HG02678 (cell line): ENCODE measurements around the gene CADPS2.

Source experiments
- ATAC-seq: cut with Tn5 transposase; IDR thresholded peaks from one replicate; pipeline ENCODE4 v1.9.1; 2021; ENCODE audit warnings: mild to moderate bottlenecking, moderate library complexity; ENCODE audit not compliant: unreplicated experiment

CADPS2 gene

DNA sequence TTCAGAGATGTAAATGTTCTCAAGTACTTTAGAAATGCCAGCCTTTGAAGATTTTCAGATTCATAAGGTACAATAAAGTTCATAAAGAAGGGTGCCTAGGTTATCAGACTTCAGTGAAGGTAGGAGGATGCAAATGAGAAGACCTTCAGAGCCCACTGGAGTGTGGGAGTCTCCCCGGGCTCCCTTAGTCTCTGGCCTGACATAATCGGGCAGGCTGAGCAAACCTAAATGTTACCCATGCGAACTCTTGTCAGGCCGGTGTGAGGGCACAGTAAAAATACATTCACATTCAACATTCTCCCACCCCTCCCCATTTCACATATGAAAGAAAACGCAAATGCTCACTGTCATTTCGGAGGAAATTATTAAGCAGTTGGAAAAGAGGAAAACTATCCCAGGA is 479.1 kb downstream of the CADPS2 start:
- ATAC-seq = no peak

GRCh38 chr7:122403113-122403512 is 483.1 kb downstream of the CADPS2 start:
- no peak for ATAC-seq

DNA sequence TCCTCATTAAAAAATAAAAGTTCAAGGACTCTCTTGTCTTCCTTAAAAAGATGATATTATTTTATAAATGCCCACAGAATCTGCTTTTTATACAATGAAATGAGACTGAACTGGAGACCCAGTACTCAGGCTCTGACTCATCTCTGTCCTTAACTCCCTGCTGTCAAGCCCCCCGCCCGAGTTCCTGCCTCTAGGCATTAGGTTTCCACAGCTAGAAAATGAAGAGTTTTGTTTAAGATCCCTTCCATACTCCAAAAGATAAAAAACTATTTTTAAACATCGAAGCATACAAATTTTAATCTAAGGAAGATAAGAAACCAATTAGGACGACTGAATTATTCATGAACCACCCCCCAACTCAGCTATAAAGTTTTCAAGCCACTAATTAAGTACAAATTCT is 484.0 kb downstream of the CADPS2 start:
- no peak for ATAC-seq

- no peak for ATAC-seq
Measured at GRCh38 chr7:122397381-122397780, 488.9 kb downstream of the CADPS2 start.

DNA sequence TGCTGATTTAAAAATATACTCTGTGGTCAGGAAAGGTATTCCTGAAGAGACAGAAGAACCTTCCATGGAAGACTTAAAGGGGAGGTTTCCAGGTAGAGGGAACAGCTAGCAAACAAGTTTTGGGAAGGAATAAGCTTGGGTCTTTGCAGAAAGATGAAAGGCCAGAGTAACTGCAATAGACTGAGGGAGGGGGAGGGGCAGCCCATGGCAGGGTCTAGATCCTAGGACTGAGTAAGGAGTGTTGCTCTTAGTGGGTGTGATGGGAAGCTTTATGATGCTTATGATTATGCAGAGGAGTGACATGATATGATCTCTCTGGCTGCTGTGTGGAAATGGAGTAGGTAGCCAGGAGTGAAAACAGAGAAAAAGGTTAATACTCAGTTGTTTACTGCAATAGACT is 491.7 kb downstream of the CADPS2 start:
- no peak for ATAC-seq

GRCh38 chr7:122384528-122384927 is 501.7 kb downstream of the CADPS2 start:
- no peak for ATAC-seq

DNA sequence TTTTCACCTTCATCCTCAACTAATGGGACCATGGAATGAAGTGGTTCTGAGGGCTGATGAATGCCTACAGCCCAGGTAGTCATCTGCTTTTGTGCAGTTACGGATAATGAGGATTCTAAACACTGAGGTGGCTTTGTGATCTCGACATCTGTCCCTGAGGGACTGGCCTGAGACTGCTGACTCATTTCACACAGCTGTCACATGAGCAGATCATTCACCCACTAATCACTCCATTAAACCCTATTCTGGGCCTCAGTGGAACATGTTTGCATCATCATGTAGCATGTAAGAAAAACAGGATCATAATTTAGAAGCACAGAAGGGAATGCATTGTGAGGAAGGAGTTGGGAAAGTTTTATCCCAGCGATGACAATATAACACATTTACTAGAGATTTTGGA is 502.3 kb downstream of the CADPS2 start:
- ATAC-seq = peak; percentile 86

GRCh38 chr7:122380992-122381391 is 505.3 kb downstream of the CADPS2 start:
- no peak for ATAC-seq

- ATAC-seq = no peak
Measured at GRCh38 chr7:122379491-122379890, 506.8 kb downstream of the CADPS2 start.

- ATAC-seq = no peak
Measured at GRCh38 chr7:122369756-122370155, 516.5 kb downstream of the CADPS2 start.

- ATAC-seq = no peak
Measured at GRCh38 chr7:122364761-122365280, 521.4 kb downstream of the CADPS2 start.

- ATAC-seq = no peak
Measured at GRCh38 chr7:122363144-122363543, 523.1 kb downstream of the CADPS2 start.

DNA sequence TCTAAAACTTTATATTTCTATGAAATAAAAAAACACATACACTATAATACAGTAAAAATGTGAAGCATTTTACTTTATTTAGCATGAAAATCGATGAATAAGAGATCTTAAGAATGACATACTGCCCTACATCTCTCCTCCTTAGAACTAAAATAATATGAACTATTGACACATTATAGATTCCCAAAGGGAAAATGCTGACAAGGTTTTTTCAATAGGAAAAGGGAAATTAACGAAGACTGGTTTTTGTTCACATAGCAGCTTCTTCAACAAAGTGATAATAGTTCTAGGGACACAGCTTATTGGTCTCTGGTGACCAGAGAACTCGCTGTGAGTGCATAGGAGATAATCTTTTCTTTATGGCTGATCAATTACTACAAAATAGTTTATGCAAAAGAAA is 523.8 kb downstream of the CADPS2 start:
- no peak for ATAC-seq

DNA sequence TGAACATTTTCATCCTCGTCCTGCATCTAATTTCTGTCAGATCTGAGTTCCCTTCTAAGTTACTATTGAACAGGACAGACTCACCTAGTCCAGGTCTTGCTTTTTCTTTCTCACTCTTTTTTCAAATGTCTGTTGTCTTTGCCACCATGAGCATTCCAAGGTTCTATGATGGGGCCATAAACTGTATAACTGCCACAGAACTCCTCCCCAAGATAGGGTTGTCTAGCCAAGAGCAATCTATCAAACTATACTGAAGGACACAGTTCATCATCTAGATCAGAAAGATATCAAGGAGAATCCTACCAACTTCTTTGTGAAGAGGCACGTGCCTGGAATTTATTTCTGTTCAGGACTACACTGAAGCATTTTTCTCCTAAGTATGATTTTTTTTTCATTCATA is 531.6 kb downstream of the CADPS2 start:
- ATAC-seq = no peak

DNA sequence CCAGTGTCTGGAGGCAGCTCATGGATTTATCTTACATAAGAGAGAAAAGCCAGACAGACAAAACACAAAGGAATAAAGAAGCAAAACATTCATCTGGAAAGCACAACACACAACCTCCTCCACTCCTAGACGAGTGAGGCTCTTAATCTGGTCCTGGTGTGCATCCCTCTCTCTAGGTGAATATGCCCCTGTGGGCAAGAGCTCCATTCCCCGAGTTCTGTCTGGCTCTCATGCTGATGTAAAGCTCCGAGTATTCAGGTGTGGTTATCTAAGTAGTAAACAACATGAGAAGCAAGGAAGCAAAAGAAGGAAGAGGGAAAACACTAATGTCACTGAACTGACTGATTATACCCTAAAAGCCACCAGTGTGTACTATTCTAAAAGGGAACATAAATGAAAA is 533.8 kb downstream of the CADPS2 start:
- no peak for ATAC-seq

DNA sequence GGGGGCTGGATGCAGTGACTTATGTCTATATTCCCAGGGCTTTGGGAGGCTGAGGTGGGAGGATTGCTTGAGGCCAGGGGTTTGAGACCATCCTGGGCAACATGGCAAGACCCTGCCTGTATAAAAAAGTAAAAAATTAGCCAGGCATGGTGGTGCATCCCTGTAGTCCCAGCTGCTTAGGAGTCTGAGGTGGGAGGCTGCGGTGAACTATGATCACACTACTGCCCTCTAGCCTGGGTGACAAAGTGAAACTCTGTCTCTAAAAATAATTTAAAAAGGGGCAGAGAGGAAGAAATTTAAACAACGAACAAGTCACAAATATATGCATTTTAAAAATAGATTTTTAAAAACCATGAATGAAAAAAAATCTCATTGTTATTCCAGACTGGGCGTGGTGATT is 535.6 kb downstream of the CADPS2 start:
- ATAC-seq = no peak

DNA sequence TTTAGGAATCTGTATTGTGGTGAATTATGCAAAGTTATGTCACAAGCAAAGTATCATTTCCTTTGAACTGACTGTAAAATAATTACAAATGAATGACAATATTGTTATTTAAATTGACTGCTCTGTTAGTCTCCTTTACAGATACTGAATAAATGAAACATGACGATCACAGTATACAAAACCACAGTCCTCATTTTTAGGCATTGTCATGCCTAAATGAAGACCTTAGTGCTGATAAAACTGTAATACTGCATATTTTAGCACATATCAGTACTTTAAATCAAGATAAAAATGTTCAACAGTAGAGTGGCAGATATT is 542.0 kb downstream of the CADPS2 start:
- no peak for ATAC-seq

GRCh38 chr7:122343601-122344302 is 542.5 kb downstream of the CADPS2 start:
- no peak for ATAC-seq

DNA sequence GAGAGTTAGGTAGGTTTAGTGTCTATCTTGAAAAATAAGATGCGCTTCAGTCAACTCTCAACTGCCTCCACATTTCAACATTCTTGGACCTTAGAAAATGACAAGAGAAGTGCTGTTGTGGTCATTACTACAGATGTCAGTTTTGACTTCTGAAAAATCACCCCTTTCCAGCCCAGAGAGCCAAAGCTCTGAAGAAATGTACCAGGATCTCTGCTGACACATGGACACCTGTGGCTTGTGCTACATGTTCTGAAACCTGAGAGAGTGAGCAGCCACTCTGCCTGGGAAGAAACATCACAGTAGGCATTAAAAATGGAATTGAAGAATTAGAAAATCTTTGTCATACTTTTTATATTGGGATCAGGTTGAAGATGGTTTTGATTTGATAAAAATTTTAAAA is 545.8 kb downstream of the CADPS2 start:
- no peak for ATAC-seq

GRCh38 chr7:122339145-122339904 is 546.9 kb downstream of the CADPS2 start:
- no peak for ATAC-seq

- ATAC-seq = no peak
Measured at GRCh38 chr7:122337011-122337410, 549.2 kb downstream of the CADPS2 start.

DNA sequence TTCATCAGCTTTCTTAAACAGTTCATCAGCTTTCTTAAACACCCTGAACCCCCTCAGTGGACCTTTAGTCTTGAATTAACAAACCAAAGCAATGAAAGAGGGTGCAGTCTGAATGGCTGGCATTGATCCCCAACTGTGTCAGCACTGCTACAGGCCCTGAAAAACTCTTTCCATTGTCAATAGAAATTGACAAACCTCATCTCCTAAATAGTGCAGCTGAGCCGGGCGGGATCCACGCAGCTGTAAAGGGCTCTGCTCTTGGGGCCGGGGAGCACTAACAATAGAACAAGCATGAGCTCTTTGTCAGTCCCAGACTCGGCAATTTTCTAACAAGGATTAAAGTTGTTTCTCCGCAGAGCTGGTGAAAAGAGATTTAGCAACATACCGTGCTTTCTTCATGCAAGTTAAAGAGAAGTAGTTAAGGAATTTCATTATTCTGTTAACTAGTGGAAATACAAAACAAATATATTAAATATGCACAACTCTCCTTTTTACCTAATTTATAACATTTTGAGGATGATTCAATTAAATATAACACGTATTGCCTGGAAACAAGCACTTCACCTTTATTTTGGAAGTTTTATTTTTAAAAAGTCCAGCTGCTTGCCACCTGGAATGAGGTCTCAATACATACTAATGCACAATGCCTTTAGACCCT is 557.0 kb downstream of the CADPS2 start:
- ATAC-seq = no peak
